Esophagus squamous epithelium (tissue), 5 donors: ENCODE data around the gene EIF4G1. TPM values are rescaled to one million over a fixed set of nuclear protein-coding genes. Genes with fewer than 3 reads are reported as not detected.

Experiments used
- DNase-seq: peaks from one replicate; lab custom pipeline; 2025; lab: John Stamatoyannopoulos, UW
- H3K27ac ChIP-seq, 4 donors: fragments of 200-600 bp; sonication (generic); one replicate each; pipeline ENCODE4 v1.5.1; 2016 to 2019; ENCODE audit warnings: mild to moderate bottlenecking in 1 of 4
- H3K27me3 ChIP-seq, 4 donors: fragments of 200-600 bp; sonication (generic); 1 replicate in 3 of 4; 2 replicates in 1 of 4; pipeline versions ENCODE4 v1.5.1 to v1.6.0; 2017 to 2021; ENCODE audit warnings: antibody characterized with exemption in 1 of 4
- H3K36me3 ChIP-seq, 3 donors: fragments of 200-600 bp; sonication (generic); one replicate each; pipeline ENCODE4 v1.5.1; 2016 to 2019
- H3K4me1 ChIP-seq, 3 donors: fragments of 200-600 bp; sonication (generic); one replicate each; pipeline ENCODE4 v1.5.1; 2017 to 2019
- H3K4me3 ChIP-seq, 4 donors: fragments of 200-600 bp; sonication (generic); 1 replicate in 3 of 4; 2 replicates in 1 of 4; pipeline ENCODE4 v1.5.1; 2016 to 2019; ENCODE audit warnings: mild to moderate bottlenecking in 2 of 4, moderate library complexity in 1 of 4
- H3K9me3 ChIP-seq, 3 donors: fragments of 200-600 bp; sonication (generic); one replicate each; pipeline ENCODE4 v1.5.1; 2016 to 2019
- CTCF ChIP-seq, 6 experiments: fragments of 450-650 bp in 4 of 6; fragments of 200-600 bp in 2 of 6; sonication (generic) in 2 of 6; IDR thresholded peaks; one replicate each; pipeline ENCODE4 v1.5.1; 2016 to 2019; ENCODE audit warnings: antibody characterized with exemption in 6 of 6, mild to moderate bottlenecking in 4 of 6, moderate library complexity in 4 of 6
- POLR2A ChIP-seq, 4 donors: fragments of 450-650 bp; IDR thresholded peaks; one replicate each; pipeline ENCODE4 v1.6.1; 2017; ENCODE audit warnings: antibody characterized with exemption in 4 of 4, mild to moderate bottlenecking in 4 of 4, moderate library complexity in 3 of 4
- WGBS, 2 donors: methylation state at CpG; one replicate each; pipeline ENCODE4 v1.1.5; 2018; 5-methylcytosine and 5-hydroxymethylcytosine counted together
- intact Hi-C: fragments of 100-400 bp; cut with DNase I; formaldehyde crosslinking; loops from one replicate; pipeline ENCODE4 v1.15.0; 2022
- total RNA-seq, 4 donors: library from RNA; depleted of rRNA; stranded (reverse); fragments of >200 nt; gene quantifications; one replicate each; pipeline ENCODE4 v1.1.0, GENCODE V29; 2016
- donor health status: DM: yes; HTN: yes; CAD: no.

EIF4G1 gene
- total RNA-seq, 4 donors from 2014 or later: 272 to 462 (median 352) TPM

- intact Hi-C loops: no loop called here
- WGBS, 2 donors: 12 to 25% methylated on average over 13 to 16 of the region's 65 CpGs
- Histone ChIP-seq H3K9me3 (no peaks in the 10 kb centered on the region), H3K27ac (no peak within 1 kb of the TSS), H3K27me3 (peaks cover 0 to 58% (median 8%) of the 10 kb centered on the region in 4 donors), H3K4me3 (peak within 1 kb of the TSS in 2 of 4 donors; percentile 27 to 48), H3K36me3 (no peaks in the 10 kb centered on the region), H3K4me1 (peaks cover 0 to 10% (median 0%) of the 10 kb centered on the region in 3 donors)
- no peak for TF ChIP-seq CTCF (IDR thresholded peaks at IDR 0.05)
- TF ChIP-seq POLR2A (IDR thresholded peaks at IDR 0.05): no peak
- DNase-seq: no peak
These were observed 38.2 kb upstream of the EIF4G1 start, which contains the start of gene ECE2 for GRCh38 chr3:184275961-184276910. ECE2 (plus strand) TSS chr3:184276022; CDS start chr3:184276154, 132 bp downstream.

GRCh38 chr3:184277366-184277765, 37.0 kb upstream of the EIF4G1 start:
- Histone ChIP-seq H3K9me3 (no peaks in the 10 kb centered on the region), H3K36me3 (no peaks in the 10 kb centered on the region), H3K4me1 (peaks cover 0 to 10% (median 0%) of the 10 kb centered on the region in 3 donors), H3K27ac (no peak overlapping the region), H3K4me3 (no peak overlapping the region), H3K27me3 (peaks cover 0 to 55% (median 8%) of the 10 kb centered on the region in 4 donors)
- intact Hi-C loops: no loop called here
- 59 to 95% methylated on average over 2 to 4 of the region's 6 CpGs for WGBS, 2 donors
- TF ChIP-seq POLR2A (IDR thresholded peaks at IDR 0.05) (no peak), CTCF (IDR thresholded peaks at IDR 0.05) (no peak)
- DNase-seq: no peak

GRCh38 chr3:184282941-184283340, 31.5 kb upstream of the EIF4G1 start:
- intact Hi-C loops: loop anchor here (10.0 kb wide), 1 partner anchor 388 kb away; no protein-coding TSS in a partner anchor
- WGBS, 2 donors: 80 to 85% methylated on average over 2 of the region's 4 CpGs
- TF ChIP-seq CTCF (IDR thresholded peaks at IDR 0.05) (no peak), POLR2A (IDR thresholded peaks at IDR 0.05) (no peak)

GRCh38 chr3:184283681-184284080, 30.7 kb upstream of the EIF4G1 start:
- 95 to 96% methylated on average over 7 of the region's 8 CpGs for whole genome bisulfite sequencing, 2 donors
- TF ChIP-seq CTCF (IDR thresholded peaks at IDR 0.05) (no peak), POLR2A (IDR thresholded peaks at IDR 0.05) (no peak)

More at GRCh38 chr3:184282941-184283340, 31.5 kb upstream of the EIF4G1 start:
- DNase-seq: no peak
- H3K27me3 ChIP-seq: peaks cover 0 to 15% (median 0%) of the 10 kb centered on the region in 4 donors
- no peak overlapping the region for H3K4me3 ChIP-seq
- no peaks in the 10 kb centered on the region for H3K9me3 ChIP-seq
- no peaks in the 10 kb centered on the region for H3K4me1 ChIP-seq
- no peaks in the 10 kb centered on the region for H3K36me3 ChIP-seq
- H3K27ac ChIP-seq: no peak overlapping the region

GRCh38 chr3:184284696-184285095, 29.7 kb upstream of the EIF4G1 start:
- H3K27me3 ChIP-seq: peaks cover 0 to 19% (median 0%) of the 10 kb centered on the region in 4 donors
- H3K27ac ChIP-seq: no peak overlapping the region
- H3K36me3 ChIP-seq: no peaks in the 10 kb centered on the region
- H3K9me3 ChIP-seq: no peaks in the 10 kb centered on the region
- intact Hi-C loops: loop anchor here (10.0 kb wide), 1 partner anchor 390 kb away; no protein-coding TSS in a partner anchor
- no peak for TF ChIP-seq POLR2A (IDR thresholded peaks at IDR 0.05)
- TF ChIP-seq CTCF (IDR thresholded peaks at IDR 0.05): peak in 1 of 6 experiments; percentile 37
- no peak overlapping the region for H3K4me3 ChIP-seq
- no peak for DNase-seq
- H3K4me1 ChIP-seq: no peaks in the 10 kb centered on the region
- WGBS, 2 donors: 9 to 27% methylated on average over 3 of the region's 4 CpGs

More at GRCh38 chr3:184283681-184284080, 30.7 kb upstream of the EIF4G1 start:
- Histone ChIP-seq H3K4me3 (no peak overlapping the region), H3K4me1 (no peaks in the 10 kb centered on the region), H3K27me3 (peaks cover 0 to 12% (median 0%) of the 10 kb centered on the region in 4 donors), H3K9me3 (no peaks in the 10 kb centered on the region), H3K27ac (no peak overlapping the region), H3K36me3 (no peaks in the 10 kb centered on the region)
- intact Hi-C loops: loop anchor here (10.0 kb wide), 1 partner anchor 389 kb away; no protein-coding TSS in a partner anchor
- no peak for DNase-seq
